ENCODE data around the gene TNFAIP6.

GRCh38 chr2:151423760-151424159 is 66.4 kb downstream of the TNFAIP6 start:
- TF ChIP-seq CTCF (tag by site-specific recombination; IDR thresholded peaks at IDR 0.05): no peak
- no peak for TF ChIP-seq PBX3 (CRISPR knock-in tag; IDR thresholded peaks at IDR 0.05)
- TF ChIP-seq KLF9 (tag by site-specific recombination; IDR thresholded peaks at IDR 0.05; ENCODE audit: low read depth): no peak
- no peak for TF ChIP-seq REST (tag by site-specific recombination; IDR thresholded peaks at IDR 0.05)
- TF ChIP-seq ZNF114 (tag by site-specific recombination; IDR thresholded peaks at IDR 0.05): no peak
